Measurements from ENCODE around the gene MIDN.

DNA sequence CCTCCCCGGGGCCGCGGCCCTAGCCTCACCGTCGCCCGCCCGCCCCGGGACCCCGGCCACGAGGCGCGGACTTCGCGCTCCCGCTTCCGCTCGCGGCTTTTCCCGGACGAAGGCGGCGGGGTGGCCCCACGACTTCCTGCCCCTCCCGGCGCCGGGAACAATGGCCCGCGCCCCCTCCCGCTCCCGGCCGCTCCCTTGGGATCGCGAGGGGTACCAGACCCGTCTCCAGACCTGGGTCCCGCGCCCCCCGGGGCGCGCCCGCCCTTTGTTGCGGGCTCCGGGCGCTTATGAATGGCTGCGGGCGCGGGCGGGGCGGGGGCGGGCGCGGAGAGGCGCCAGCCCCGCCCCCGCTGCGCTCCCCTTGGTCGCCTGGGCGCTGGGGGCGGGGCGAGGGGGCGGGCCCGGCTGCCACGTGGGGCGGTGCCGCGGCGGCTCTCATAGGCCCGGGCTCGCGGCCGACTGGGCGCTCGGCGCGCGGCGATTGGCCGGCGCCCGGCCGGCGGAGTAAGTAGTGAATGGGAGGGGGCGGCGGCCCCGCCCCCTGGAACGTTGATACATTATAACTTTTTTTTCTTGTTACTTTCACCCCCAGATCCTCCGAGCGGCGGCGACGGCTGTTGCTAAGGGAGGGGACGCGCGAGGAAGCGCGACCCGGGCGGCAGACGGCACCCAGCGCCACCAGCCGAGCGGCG, 1.1 kb downstream of the MIDN start:
- TF ChIP-seq POLR2A (IDR thresholded peaks at IDR 0.05; ENCODE audit: low read depth, low read length) (no peak; the same call in 1 of the 2 replicates), SPI1 (IDR thresholded peaks at IDR 0.05; ENCODE audit: low read depth, low read length) (no peak), TAF1 (IDR thresholded peaks at IDR 0.05; ENCODE audit: low read depth, low read length) (no peak), POLR2AphosphoS5 (IDR thresholded peaks at IDR 0.05; ENCODE audit: low read depth, low read length) (peak; percentile 66; the same call in 1 of the 2 replicates), PAX5 (IDR thresholded peaks at IDR 0.05; ENCODE audit: insufficient read depth, low read length, severe bottlenecking) (no peak), POU2F2 (IDR thresholded peaks at IDR 0.05; ENCODE audit: low read depth, low read length) (no peak)

Data from GM12891 (cell line).